Ovary (tissue), 9 donors: ENCODE results near the gene CKS1B. TPM values are rescaled to one million over a fixed set of nuclear protein-coding genes. Genes with fewer than 3 reads are reported as not detected.
A peak's percentile ranks its signal among the peaks of the same experiment; 100 is the strongest.

Experiments
- DNase-seq, 5 donors: peaks; one replicate each; pipeline ENCODE4 v3.0.0-alpha.2; 2019 to 2020
- H3K27ac ChIP-seq, 2 donors: fragments of 200-600 bp; one replicate each; pipeline versions ENCODE4 v1.5.1 to v1.8.0; 2019 to 2022
- H3K27me3 ChIP-seq: fragments of 200-600 bp; one replicate; pipeline ENCODE4 v1.8.0; 2022
- H3K36me3 ChIP-seq: fragments of 200-600 bp; sonication (generic); one replicate; pipeline ENCODE4 v1.5.1; 2019
- H3K4me1 ChIP-seq: one replicate; pipeline ENCODE4 v1.8.1; 2013; ENCODE audit warnings: mild to moderate bottlenecking, moderate library complexity; ENCODE audit not compliant: insufficient read depth
- H3K4me3 ChIP-seq: fragments of 200-600 bp; sonication (generic); one replicate; pipeline ENCODE4 v1.5.1; 2017
- H3K9me3 ChIP-seq, 2 donors: fragments of 200-600 bp in 1 of 2; sonication (generic) in 1 of 2; one replicate each; pipeline versions ENCODE4 v1.5.1 to v1.8.1; 2013 to 2019; ENCODE audit warnings: mild to moderate bottlenecking in 1 of 2, moderate library complexity in 1 of 2
- CTCF ChIP-seq, 3 donors: fragments of 450-650 bp in 2 of 3; fragments of 200-600 bp in 1 of 3; IDR thresholded peaks; one replicate each; pipeline versions ENCODE4 v1.5.1 to v1.8.0; 2016 to 2022; ENCODE audit warnings: antibody characterized with exemption in 3 of 3, mild to moderate bottlenecking in 1 of 3
- EP300 ChIP-seq: sonication (generic); formaldehyde crosslinking; IDR thresholded peaks from one replicate; pipeline ENCODE4 v1.6.1; 2017; ENCODE audit warnings: antibody characterized with exemption
- POLR2A ChIP-seq: fragments of 450-650 bp; IDR thresholded peaks from one replicate; pipeline ENCODE4 v1.6.1; 2017; ENCODE audit warnings: antibody characterized with exemption, mild to moderate bottlenecking, moderate library complexity
- WGBS, 3 donors: extraction: QIAGEN DNeasy Blood & Tissue Kit in 1 of 3; methylation state at CpG; one replicate each; pipeline versions ENCODE4 v1.1.5 to v1.1.7; 2013 to 2017; 5-methylcytosine and 5-hydroxymethylcytosine counted together
- intact Hi-C, 4 donors: fragments of 100-400 bp; cut with DNase I; formaldehyde crosslinking; loops; one replicate each; pipeline versions ENCODE4 v1.11.0 to v1.15.1; 2022 to 2023
- polyA plus RNA-seq, 2 donors: library from polyadenylated mRNA; stranded (reverse); fragments of 200-250 nt in 1 of 2; fragments of 350-450 nt in 1 of 2; fragmentation: Illumina TruSeq in 1 of 2; extraction: RNeasy Lipid Tissue Mini Kit (QIAGEN cat#74804) in 1 of 2; gene quantifications; one replicate each; pipeline ENCODE4 v1.2.3, GENCODE V29; 2013 to 2014
- total RNA-seq, 7 donors: library from RNA; depleted of rRNA in 2 of 7; stranded (reverse); fragments of >200 nt in 2 of 7; fragmentation: NEBNext Ultra II Directional in 3 of 7; extraction: Animal tissue kit (Norgen Biotek cat#: 25700) in 3 of 7; gene quantifications; one replicate each; pipeline versions ENCODE4 v1.1.0 to v1.2.4, GENCODE V29; 2016 to 2023
- donor health status: DM: no; HTN: no; CAD: no; lungs with moderate emphysema.
- donor health status: DM: no; HTN: no; CAD: no.
- donor health status: Bipolar disorder and iron deficiency.
- donor health status: DM: yes; HTN: yes; CAD: no.
- donor health status: DM: no; HTN: no; CAD: no.
- donor health status: DM: yes; HTN: yes; CAD: no.

CKS1B gene
- total and polyA plus RNA-seq, 9 donors, result 12.2 to 55.8 (median 28.0) TPM

GRCh38 chr1:154941333-154942013 lies 33.0 kb upstream of the CKS1B start:
- Histone ChIP-seq H3K27me3 (no peaks in the 10 kb centered on the region), H3K27ac (peak overlapping the region; percentile 19 to 77), H3K36me3 (no peaks in the 10 kb centered on the region), H3K9me3 (no peaks in the 10 kb centered on the region), H3K4me1 (peaks cover 19% of the 10 kb centered on the region), H3K4me3 (no peak overlapping the region)
- no peak for TF ChIP-seq CTCF (IDR thresholded peaks at IDR 0.05)
- no peak for TF ChIP-seq POLR2A
- WGBS, 3 donors, result 14 to 41% (median 24%) methylated on average over 5 of the region's 5 CpGs
- intact Hi-C loops, result no loop called here
- peak; percentile 84 to 88 (median 88) for DNase-seq

- TF ChIP-seq EP300 (no peak), POLR2A (no peak), CTCF (IDR thresholded peaks at IDR 0.05) (peak in 1 of 3 donors; percentile 19)
- Histone ChIP-seq H3K9me3 (no peaks in the 10 kb centered on the region), H3K4me3 (no peak overlapping the region), H3K4me1 (peaks cover 18% of the 10 kb centered on the region), H3K36me3 (no peaks in the 10 kb centered on the region), H3K27me3 (no peaks in the 10 kb centered on the region), H3K27ac (peak overlapping the region in 1 of 2 donors; percentile 31)
- peak in 1 of 5 donors; percentile 39 for DNase-seq
- 46 to 56% (median 53%) methylated on average over 6 of the region's 6 CpGs for WGBS, 3 donors
- intact Hi-C loops, result no loop called here
Observed at GRCh38 chr1:154943649-154944400, 30.7 kb upstream of the CKS1B start.

- H3K27ac ChIP-seq, result no peak overlapping the region
- 32 to 41% (median 39%) methylated on average over 9 of the region's 9 CpGs for WGBS, 3 donors
Observed at GRCh38 chr1:154944401-154945159, 29.9 kb upstream of the CKS1B start.

More at GRCh38 chr1:154944401-154945159, 29.9 kb upstream of the CKS1B start:
- Histone ChIP-seq H3K36me3 (no peaks in the 10 kb centered on the region), H3K27me3 (no peaks in the 10 kb centered on the region), H3K4me3 (no peak overlapping the region), H3K9me3 (no peaks in the 10 kb centered on the region), H3K4me1 (peaks cover 18% of the 10 kb centered on the region)
- TF ChIP-seq POLR2A, result no peak
- TF ChIP-seq CTCF (IDR thresholded peaks at IDR 0.05), result no peak
- TF ChIP-seq EP300, result no peak
- peak in 2 of 5 donors; percentile 30 to 43 for DNase-seq
- intact Hi-C loops, result no loop called here
